Activated CD8-positive, alpha-beta memory T cell treated with anti-CD3 and anti-CD28 coated beads, Interleukin-2, amount 50 U/mL, for 4 hours (primary cell): ENCODE results near the gene GSTP1.
"Not testable (repeated sequence)": the region's sequence is repeated elsewhere in the genome, so short reads cannot be mapped to it uniquely, and the experiment has no call there.

ENCODE experiments used
- DNase-seq: peaks from one replicate; pipeline ENCODE4 v3.0.0-alpha.2; 2020

The GSTP1 gene

DNA sequence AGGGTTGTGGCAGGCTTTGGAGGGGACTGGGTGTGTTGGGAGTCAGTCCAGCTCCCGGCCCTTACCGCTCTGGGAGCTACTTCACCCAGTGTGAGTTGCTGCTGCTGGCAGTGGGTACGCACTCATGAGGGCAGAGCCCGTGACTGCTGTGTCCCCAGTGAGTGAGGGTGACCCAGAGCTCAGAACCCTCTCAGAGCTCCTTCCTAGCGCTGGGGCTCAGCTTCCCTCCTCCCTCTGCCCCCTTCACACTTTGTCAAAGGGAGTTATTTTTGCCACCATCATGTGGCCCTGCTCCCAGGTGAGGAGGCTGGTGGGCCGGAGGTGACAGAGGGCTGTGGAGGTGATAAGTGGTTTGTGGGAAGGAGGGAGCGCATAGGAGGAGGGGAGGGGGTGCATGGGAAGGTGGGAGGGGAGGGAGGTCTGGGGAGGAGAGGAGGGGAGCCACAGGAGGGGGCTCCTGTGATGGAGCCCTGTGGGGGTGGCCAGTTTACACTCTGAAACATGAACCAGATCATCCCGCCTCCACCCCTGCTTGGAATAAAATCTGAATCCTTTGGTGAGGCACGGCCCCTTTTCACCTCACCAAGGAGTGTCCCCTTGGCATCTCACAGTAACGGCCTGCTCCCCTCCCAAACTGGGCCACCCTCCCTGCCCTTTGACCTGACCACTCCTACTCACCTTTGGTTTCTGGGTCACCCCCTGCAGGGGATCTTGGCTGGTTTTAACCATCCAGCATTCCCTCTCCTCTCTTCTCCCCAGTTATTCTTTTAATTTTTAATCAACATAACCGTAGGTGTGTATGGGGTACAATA lies 33.0 kb downstream of the GSTP1 start:
- no peak for DNase-seq

- DNase-seq: no peak
Measured at GRCh38 chr11:67617243-67617953, 33.8 kb downstream of the GSTP1 start.

DNA sequence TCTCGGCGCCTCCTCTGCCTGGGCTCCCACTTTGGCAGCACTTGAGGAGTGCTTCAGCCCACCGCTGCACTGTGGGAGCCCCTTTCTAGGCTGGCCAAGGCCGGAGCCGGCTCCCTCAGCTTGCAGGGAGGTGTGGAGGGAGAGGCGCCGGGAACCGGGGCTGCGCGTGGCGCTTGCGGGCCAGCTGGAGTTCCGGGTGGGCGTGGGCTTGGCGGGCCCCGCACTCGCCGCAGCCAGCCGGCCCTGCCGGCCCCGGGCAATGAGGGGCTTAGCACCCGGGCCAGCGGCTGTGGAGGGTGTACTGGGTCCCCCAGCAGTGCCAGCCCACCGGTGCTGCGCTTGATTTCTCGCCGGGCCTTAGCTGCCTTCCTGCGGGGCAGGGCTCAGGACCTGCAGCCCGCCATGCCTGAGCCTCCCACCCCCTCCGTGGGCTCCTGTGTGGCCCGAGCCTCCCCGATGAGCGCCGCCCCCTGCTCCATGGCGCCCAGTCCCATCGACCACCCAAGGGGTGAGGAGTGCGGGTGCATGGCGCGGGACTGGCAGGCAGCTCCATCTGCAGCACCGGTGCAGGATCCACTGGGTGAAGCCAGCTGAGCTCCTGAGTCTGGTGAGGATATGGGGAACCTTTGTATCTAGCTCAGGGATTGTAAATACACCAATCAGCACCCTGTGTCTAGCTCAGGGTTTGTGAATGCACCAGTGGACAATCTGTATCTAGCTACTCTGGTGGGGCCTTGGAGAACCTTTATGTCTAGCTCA lies 35.5 kb downstream of the GSTP1 start:
- DNase-seq: not testable (repeated sequence)

DNA sequence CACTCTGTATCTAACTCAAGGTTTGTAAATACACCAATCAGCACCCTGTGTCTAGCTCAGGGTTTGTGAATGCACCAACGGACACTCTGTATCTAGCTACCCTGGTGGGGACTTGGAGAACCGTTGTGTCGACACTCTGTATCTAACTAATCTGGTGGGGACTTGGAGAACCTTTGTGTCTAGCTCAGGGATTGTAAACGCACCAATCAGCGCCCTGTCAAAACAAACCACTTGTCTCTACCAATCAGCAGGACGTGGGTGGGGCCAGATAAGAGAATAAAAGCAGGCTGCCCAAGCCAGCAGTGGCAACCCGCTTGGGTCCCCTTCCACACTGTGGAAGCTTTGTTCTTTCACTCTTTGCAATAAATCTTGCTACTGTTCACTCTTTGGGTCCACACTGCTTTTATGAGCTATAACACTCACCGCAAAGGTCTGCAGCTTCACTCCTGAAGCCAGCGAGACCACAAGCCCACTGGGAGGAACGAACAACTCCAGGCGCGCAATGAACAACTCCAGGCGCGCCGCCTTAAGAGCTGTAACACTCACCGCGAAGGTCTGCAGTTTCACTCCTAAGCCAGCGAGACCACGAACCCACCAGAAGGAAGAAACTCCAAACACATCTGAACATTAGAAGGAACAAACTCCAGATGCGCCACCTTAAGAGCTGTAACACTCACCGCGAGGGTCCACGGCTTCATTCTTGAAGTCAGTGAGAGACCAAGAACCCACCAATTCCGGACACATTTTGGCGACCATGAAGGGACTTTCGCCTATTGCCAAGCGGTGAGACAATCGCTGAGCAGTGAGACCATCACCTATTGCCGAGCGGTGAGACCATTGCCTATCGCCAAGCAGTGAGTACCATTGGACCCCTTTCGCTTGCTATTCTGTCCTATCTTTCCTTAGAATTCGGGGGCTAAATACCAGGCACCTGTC lies 36.3 kb downstream of the GSTP1 start:
- not testable (repeated sequence) for DNase-seq

- not testable (repeated sequence) for DNase-seq
Measured at GRCh38 chr11:67620621-67621020, 37.0 kb downstream of the GSTP1 start.

GRCh38 chr11:67621928-67622327 lies 38.3 kb downstream of the GSTP1 start:
- DNase-seq: not testable (repeated sequence)

DNA sequence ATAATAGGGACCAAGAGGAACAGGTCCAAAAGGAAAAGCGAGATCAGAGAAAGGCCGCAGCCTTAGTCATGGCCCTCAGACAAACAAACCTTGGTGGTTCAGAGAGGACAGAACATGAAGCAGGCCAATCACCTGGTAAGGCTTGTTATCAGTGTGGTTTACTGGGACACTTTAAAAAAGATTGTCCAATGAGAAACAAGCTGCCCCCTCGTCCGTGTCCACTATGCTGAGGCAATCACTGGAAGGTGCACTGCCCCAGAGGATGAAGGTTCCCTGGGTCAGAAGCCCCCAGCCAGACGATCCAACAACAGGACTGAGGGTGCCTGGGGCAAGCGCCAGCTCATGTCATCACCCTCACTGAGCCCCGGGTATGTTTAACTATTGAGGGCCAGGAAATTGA lies 39.3 kb downstream of the GSTP1 start:
- DNase-seq: not testable (repeated sequence)

- DNase-seq: not testable (repeated sequence)
Measured at GRCh38 chr11:67623795-67624194, 40.2 kb downstream of the GSTP1 start.

- not testable (repeated sequence) for DNase-seq
Measured at GRCh38 chr11:67626131-67626833, 42.7 kb downstream of the GSTP1 start.

GRCh38 chr11:67626970-67627369 lies 43.4 kb downstream of the GSTP1 start:
- DNase-seq: no peak

DNA sequence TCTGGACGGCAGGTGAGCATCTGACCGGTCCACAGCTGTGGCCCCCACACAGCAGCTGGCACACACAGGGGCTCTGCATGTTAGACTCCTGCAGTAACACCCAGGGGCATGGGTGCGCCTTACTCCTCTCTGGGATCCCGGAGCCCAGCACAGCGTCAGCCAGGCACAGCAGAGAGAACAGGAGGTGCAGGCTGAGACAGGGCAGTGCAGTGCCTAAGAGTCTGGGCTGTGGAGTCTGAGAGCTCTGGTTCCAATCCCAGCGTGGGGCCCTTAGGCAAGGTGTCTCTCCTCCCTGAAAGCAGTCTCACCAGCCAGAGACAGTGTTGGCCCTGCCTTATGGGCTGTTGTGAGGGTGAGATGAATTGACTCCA lies 43.8 kb downstream of the GSTP1 start:
- DNase-seq: no peak

DNA sequence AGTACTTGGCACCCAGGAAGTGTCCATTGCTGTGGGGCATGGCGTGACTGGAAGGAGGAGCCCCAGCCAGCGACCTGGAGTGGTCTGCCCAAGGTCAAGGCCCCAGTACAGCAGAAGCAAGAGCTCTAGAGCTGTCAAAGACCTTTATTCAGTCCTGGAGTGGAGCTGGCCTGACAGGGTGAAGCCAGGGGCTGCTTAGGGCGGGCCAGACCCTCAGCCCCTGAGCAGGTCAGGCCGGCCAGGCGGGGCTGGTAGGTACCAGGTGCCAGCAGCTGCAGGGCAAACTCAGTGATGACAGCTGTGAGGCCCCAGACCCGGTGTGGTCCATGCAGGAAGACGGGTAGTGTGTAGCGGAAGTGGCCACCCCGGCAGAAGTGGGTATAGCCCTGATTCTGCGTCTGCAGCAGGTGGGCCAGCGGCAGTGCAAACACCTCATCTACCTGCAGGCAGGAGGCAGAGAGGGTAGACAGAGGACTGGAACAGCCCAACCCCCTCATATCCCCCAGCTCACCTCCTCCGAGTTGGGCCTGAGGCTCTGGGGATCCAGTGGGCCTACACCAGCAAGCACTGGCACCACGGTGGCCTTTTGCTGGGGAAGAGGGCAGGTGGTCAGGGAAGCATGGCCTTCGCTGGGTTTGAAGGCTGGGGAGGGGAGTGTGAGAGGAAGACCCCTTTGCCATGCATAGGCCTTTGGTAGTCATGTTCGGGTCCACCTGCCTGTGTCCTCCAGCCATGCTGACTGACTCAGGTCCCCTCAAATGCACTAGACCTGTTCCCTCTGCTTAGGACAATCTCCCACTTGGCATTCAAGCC lies 44.4 kb downstream of the GSTP1 start:
- DNase-seq: no peak

GRCh38 chr11:67628710-67629385 lies 45.2 kb downstream of the GSTP1 start:
- no peak for DNase-seq

DNA sequence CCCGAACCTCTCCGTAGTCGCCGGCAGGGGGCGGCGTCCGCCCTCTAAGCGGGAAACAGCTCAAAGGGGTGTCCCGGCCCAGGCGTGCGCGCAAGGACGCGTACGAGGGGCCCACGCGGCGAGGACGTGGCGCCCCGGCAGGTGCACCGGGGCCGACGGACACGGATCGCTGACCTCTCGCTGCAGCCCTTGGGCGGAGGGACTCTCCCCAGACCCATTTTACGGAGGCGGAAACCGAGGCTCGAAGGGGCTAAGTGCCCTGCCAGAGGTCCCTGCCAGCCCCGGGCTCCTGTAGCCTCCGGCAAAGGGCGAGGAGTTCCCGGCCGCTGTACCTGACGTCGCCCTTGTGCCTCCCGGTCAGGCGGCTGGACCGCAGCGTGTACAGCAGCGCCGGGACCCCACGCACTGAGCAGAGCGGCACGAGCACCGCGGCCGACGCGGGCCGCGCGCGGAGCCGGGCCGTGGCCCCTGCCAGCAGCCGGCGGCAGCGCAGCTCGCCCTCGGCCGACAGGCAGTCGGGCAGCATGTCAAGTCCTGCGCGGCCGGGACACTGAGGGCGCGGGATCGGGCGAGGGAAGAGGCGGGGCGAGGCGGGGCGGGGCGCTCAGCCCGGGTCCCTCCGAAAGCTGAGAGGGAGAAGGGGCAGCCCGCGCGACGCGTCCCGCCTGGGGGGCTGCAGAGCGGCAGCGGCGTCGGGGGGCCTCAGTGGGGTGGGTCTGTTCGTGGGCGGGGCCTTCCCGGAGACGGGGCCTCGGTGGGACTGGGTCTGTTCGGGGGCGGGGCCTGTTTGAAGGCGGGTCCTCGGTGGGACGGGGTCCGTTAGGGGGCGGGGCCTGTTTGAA lies 46.0 kb downstream of the GSTP1 start, which contains the start of gene NUDT8:
NUDT8 (minus strand) TSS at position 552 of the 842 bp plus-strand sequence; CDS start at position 526, 26 bp downstream.
- DNase-seq: peak; percentile 89

GRCh38 chr11:67630228-67630942 lies 46.8 kb downstream of the GSTP1 start:
- DNase-seq: peak; percentile 92

- DNase-seq: no peak
Measured at GRCh38 chr11:67630943-67631331, 47.3 kb downstream of the GSTP1 start.

- DNase-seq: no peak
Measured at GRCh38 chr11:67631411-67631810, 47.8 kb downstream of the GSTP1 start.

GRCh38 chr11:67631853-67632174 lies 48.2 kb downstream of the GSTP1 start:
- no peak for DNase-seq
